A673 (cell line): ENCODE data around the gene TMEM147.

ENCODE experiments used
- EZH2 ChIP-seq: fragments of 200-600 bp; sonication (generic); IDR thresholded peaks from 2 replicates; pipeline ENCODE4 v1.6.1; 2017; ENCODE audit warnings: borderline replicate concordance, low read depth, mild to moderate bottlenecking, mixed read lengths, antibody characterized with exemption, low read length; ENCODE audit not compliant: poor library complexity, severe bottlenecking
- TF ChIP-seq, protein P1 (sequence below): fragments of 300-800, 200-600 bp; sonication (generic); conservative IDR thresholded peaks from 2 replicates; pipeline ENCODE4 v1.5.1; 2017; ENCODE audit warnings: low read depth, mild to moderate bottlenecking, antibody characterized with exemption, low read length, moderate library complexity, mixed read lengths

- TF ChIP-seq, protein P1, sequence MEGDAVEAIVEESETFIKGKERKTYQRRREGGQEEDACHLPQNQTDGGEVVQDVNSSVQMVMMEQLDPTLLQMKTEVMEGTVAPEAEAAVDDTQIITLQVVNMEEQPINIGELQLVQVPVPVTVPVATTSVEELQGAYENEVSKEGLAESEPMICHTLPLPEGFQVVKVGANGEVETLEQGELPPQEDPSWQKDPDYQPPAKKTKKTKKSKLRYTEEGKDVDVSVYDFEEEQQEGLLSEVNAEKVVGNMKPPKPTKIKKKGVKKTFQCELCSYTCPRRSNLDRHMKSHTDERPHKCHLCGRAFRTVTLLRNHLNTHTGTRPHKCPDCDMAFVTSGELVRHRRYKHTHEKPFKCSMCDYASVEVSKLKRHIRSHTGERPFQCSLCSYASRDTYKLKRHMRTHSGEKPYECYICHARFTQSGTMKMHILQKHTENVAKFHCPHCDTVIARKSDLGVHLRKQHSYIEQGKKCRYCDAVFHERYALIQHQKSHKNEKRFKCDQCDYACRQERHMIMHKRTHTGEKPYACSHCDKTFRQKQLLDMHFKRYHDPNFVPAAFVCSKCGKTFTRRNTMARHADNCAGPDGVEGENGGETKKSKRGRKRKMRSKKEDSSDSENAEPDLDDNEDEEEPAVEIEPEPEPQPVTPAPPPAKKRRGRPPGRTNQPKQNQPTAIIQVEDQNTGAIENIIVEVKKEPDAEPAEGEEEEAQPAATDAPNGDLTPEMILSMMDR: no peak
- TF ChIP-seq EZH2: no peak
Observed at GRCh38 chr19:35559781-35560180, 14.4 kb downstream of the TMEM147 start.
